BLaER1 treated with 17β-estradiol and CSF1 and Interleukin-3, amounts not matched to agents 10 nM and 100 nM (cell line): ENCODE data around the gene AQP12B.
A peak's percentile ranks its signal among the peaks of the same experiment; 100 is the strongest.

Experiments used
- H3K27ac ChIP-seq, 11 experiments: shearing (Covaris generic); formaldehyde crosslinking; 2 replicates each; pipeline ENCODE4 v1.8.1; 2022
- H3K27me3 ChIP-seq, 11 experiments: shearing (Covaris generic); formaldehyde crosslinking; 2 replicates each; pipeline ENCODE4 v1.8.1; 2022
- H3K36me3 ChIP-seq, 11 experiments: shearing (Covaris generic); formaldehyde crosslinking; 2 replicates each; pipeline ENCODE4 v1.8.1; 2022
- H3K4me1 ChIP-seq, 10 experiments: shearing (Covaris generic); formaldehyde crosslinking; 2 replicates each; pipeline ENCODE4 v1.8.1; 2022
- H3K4me2 ChIP-seq, 11 experiments: shearing (Covaris generic); formaldehyde crosslinking; 2 replicates each; pipeline ENCODE4 v1.8.1; 2022
- H3K4me3 ChIP-seq, 10 experiments: shearing (Covaris generic); formaldehyde crosslinking; 2 replicates each; pipeline ENCODE4 v1.8.1; 2022
- H3K9ac ChIP-seq, 11 experiments: shearing (Covaris generic); formaldehyde crosslinking; 2 replicates each; pipeline ENCODE4 v1.8.1; 2022
- H3K9me3 ChIP-seq, 11 experiments: shearing (Covaris generic); formaldehyde crosslinking; replicated peaks in 1 of 11; 2 replicates each; pipeline ENCODE4 v1.8.1; 2022
- H4K20me1 ChIP-seq, 11 experiments: shearing (Covaris generic); formaldehyde crosslinking; 2 replicates each; pipeline ENCODE4 v1.8.1; 2022
- Cebpa-rat ChIP-seq, 11 experiments: shearing (Covaris generic); IDR thresholded peaks; 2 replicates each; pipeline ENCODE4 v1.8.1; 2022

Gene AQP12B

GRCh38 chr2:240726876-240727275 lies 44.2 kb upstream of the AQP12B start:
- peak overlapping the region; percentile 55 to 89 (median 67); a peak in 19 of 22 replicates for H3K4me2 ChIP-seq
- no peak overlapping the region for H3K4me3 ChIP-seq
- H3K9me3 ChIP-seq: no peaks in the 10 kb centered on the region
- H4K20me1 ChIP-seq: peaks cover 0 to 17% (median 0%) of the 10 kb centered on the region in 11 experiments; a peak in 5 of 22 replicates
- 0 out of 22 replicates have a peak overlapping the region, but pooled peaks of 2 of the 11 experiments have one; percentile 0 to 18 for H3K27ac ChIP-seq
- peaks cover 0 to 10% (median 0%) of the 10 kb centered on the region in 11 experiments; a peak in 6 of 22 replicates for H3K27me3 ChIP-seq
- H3K36me3 ChIP-seq: no peaks in the 10 kb centered on the region
- no peak for TF ChIP-seq Cebpa-rat (IDR thresholded peaks at IDR 0.05)
- peaks cover 28 to 66% (median 61%) of the 10 kb centered on the region in 10 experiments for H3K4me1 ChIP-seq
- H3K9ac ChIP-seq: peak overlapping the region in 3 of 11 experiments; percentile 31 to 52 (median 40); a peak in 4 of 22 replicates

GRCh38 chr2:240725671-240726070 lies 43.0 kb upstream of the AQP12B start:
- no peak for TF ChIP-seq Cebpa-rat (IDR thresholded peaks at IDR 0.05)
- Histone ChIP-seq H3K27ac (peak overlapping the region in 6 of 11 experiments; percentile 2 to 63 (median 20); a peak in 7 of 22 replicates), H3K4me1 (peaks cover 20 to 56% (median 51%) of the 10 kb centered on the region in 10 experiments), H3K9ac (peak overlapping the region in 3 of 11 experiments; percentile 22 to 52 (median 29); a peak in 3 of 22 replicates), H4K20me1 (peaks cover 0 to 9% (median 0%) of the 10 kb centered on the region in 11 experiments; a peak in 4 of 22 replicates), H3K4me3 (no peak overlapping the region), H3K36me3 (no peaks in the 10 kb centered on the region), H3K27me3 (peaks cover 0 to 1% (median 0%) of the 10 kb centered on the region in 11 experiments; a peak in 5 of 22 replicates), H3K9me3 (no peaks in the 10 kb centered on the region), H3K4me2 (peak overlapping the region in 9 of 11 experiments; percentile 25 to 69 (median 53); a peak in 14 of 22 replicates)

- peak overlapping the region in 6 of 11 experiments; percentile 2 to 63 (median 20); a peak in 7 of 22 replicates for H3K27ac ChIP-seq
- H3K9me3 ChIP-seq: no peaks in the 10 kb centered on the region
- H4K20me1 ChIP-seq: peaks cover 0 to 6% (median 0%) of the 10 kb centered on the region in 11 experiments; a peak in 1 of 22 replicates
- H3K4me1 ChIP-seq: peaks cover 16 to 52% (median 47%) of the 10 kb centered on the region in 10 experiments
- peak overlapping the region in 3 of 11 experiments; percentile 22 to 52 (median 29); a peak in 3 of 22 replicates for H3K9ac ChIP-seq
- H3K4me3 ChIP-seq: no peak overlapping the region
- H3K27me3 ChIP-seq: no peaks in the 10 kb centered on the region; a peak in 2 of 22 replicates
- no peak for TF ChIP-seq Cebpa-rat (IDR thresholded peaks at IDR 0.05)
- no peaks in the 10 kb centered on the region for H3K36me3 ChIP-seq
- H3K4me2 ChIP-seq: peak overlapping the region in 9 of 11 experiments; percentile 25 to 69 (median 53); a peak in 14 of 22 replicates
These were observed 42.6 kb upstream of the AQP12B start for GRCh38 chr2:240725266-240725665.

GRCh38 chr2:240724431-240724830 lies 41.7 kb upstream of the AQP12B start:
- peaks cover 0 to 5% (median 0%) of the 10 kb centered on the region in 11 experiments; a peak in 1 of 22 replicates for H4K20me1 ChIP-seq
- peaks cover 10 to 43% (median 38%) of the 10 kb centered on the region in 10 experiments for H3K4me1 ChIP-seq
- no peaks in the 10 kb centered on the region for H3K9me3 ChIP-seq
- H3K4me3 ChIP-seq: no peak overlapping the region
- H3K27ac ChIP-seq: no peak overlapping the region
- H3K9ac ChIP-seq: no peak overlapping the region
- no peaks in the 10 kb centered on the region for H3K36me3 ChIP-seq
- no peaks in the 10 kb centered on the region; a peak in 2 of 22 replicates for H3K27me3 ChIP-seq
- TF ChIP-seq Cebpa-rat (IDR thresholded peaks at IDR 0.05): no peak
- H3K4me2 ChIP-seq: no peak overlapping the region

GRCh38 chr2:240723851-240724250 lies 41.2 kb upstream of the AQP12B start:
- H4K20me1 ChIP-seq: peaks cover 0 to 5% (median 0%) of the 10 kb centered on the region in 11 experiments; a peak in 1 of 22 replicates
- no peak overlapping the region for H3K27ac ChIP-seq
- no peaks in the 10 kb centered on the region for H3K9me3 ChIP-seq
- no peak overlapping the region for H3K4me3 ChIP-seq
- no peak overlapping the region for H3K4me2 ChIP-seq
- H3K9ac ChIP-seq: no peak overlapping the region
- peaks cover 10 to 38% (median 35%) of the 10 kb centered on the region in 10 experiments for H3K4me1 ChIP-seq
- H3K36me3 ChIP-seq: no peaks in the 10 kb centered on the region
- no peaks in the 10 kb centered on the region; a peak in 2 of 22 replicates for H3K27me3 ChIP-seq
- TF ChIP-seq Cebpa-rat (IDR thresholded peaks at IDR 0.05): no peak

- no peaks in the 10 kb centered on the region for H3K9me3 ChIP-seq
- no peak overlapping the region for H3K4me2 ChIP-seq
- no peak overlapping the region for H3K9ac ChIP-seq
- peaks cover 10 to 38% (median 35%) of the 10 kb centered on the region in 10 experiments for H3K4me1 ChIP-seq
- H3K4me3 ChIP-seq: no peak overlapping the region
- TF ChIP-seq Cebpa-rat (IDR thresholded peaks at IDR 0.05): no peak
- peaks cover 0 to 5% (median 0%) of the 10 kb centered on the region in 11 experiments; a peak in 1 of 22 replicates for H4K20me1 ChIP-seq
- no peaks in the 10 kb centered on the region; a peak in 2 of 22 replicates for H3K27me3 ChIP-seq
- H3K27ac ChIP-seq: no peak overlapping the region
- no peaks in the 10 kb centered on the region for H3K36me3 ChIP-seq
These were observed 40.4 kb upstream of the AQP12B start for GRCh38 chr2:240722796-240723735.

- Histone ChIP-seq H3K9me3 (no peaks in the 10 kb centered on the region), H3K4me3 (no peak overlapping the region), H3K4me1 (peaks cover 3 to 38% (median 34%) of the 10 kb centered on the region in 10 experiments), H3K27me3 (no peaks in the 10 kb centered on the region; a peak in 2 of 22 replicates), H3K36me3 (no peaks in the 10 kb centered on the region), H3K27ac (no peak overlapping the region), H3K9ac (no peak overlapping the region), H4K20me1 (peaks cover 0 to 12% (median 0%) of the 10 kb centered on the region in 11 experiments; a peak in 2 of 22 replicates), H3K4me2 (no peak overlapping the region)
- TF ChIP-seq Cebpa-rat (IDR thresholded peaks at IDR 0.05): no peak
These were observed 39.7 kb upstream of the AQP12B start for GRCh38 chr2:240722376-240722775.

GRCh38 chr2:240721596-240722180 lies 39.0 kb upstream of the AQP12B start:
- Histone ChIP-seq H4K20me1 (peaks cover 0 to 15% (median 0%) of the 10 kb centered on the region in 11 experiments; a peak in 2 of 22 replicates), H3K4me3 (no peak overlapping the region), H3K4me1 (peaks cover 0 to 37% (median 29%) of the 10 kb centered on the region in 10 experiments; a peak in 14 of 20 replicates), H3K9ac (no peak overlapping the region), H3K4me2 (no peak overlapping the region), H3K9me3 (no peaks in the 10 kb centered on the region), H3K27me3 (no peaks in the 10 kb centered on the region; a peak in 1 of 22 replicates), H3K27ac (no peak overlapping the region), H3K36me3 (no peaks in the 10 kb centered on the region)
- no peak for TF ChIP-seq Cebpa-rat (IDR thresholded peaks at IDR 0.05)
